ENCODE measurements around the gene HERC2. TPM values are rescaled to one million over a fixed set of nuclear protein-coding genes. Genes with fewer than 3 reads are reported as not detected.

HERC2 gene
- total and polyA plus RNA-seq, 2 of the 8 experiments (the other 6 are each of a cell fraction or from before 2014, with no cell fraction given) = 83.0 to 88.7 TPM

DNA sequence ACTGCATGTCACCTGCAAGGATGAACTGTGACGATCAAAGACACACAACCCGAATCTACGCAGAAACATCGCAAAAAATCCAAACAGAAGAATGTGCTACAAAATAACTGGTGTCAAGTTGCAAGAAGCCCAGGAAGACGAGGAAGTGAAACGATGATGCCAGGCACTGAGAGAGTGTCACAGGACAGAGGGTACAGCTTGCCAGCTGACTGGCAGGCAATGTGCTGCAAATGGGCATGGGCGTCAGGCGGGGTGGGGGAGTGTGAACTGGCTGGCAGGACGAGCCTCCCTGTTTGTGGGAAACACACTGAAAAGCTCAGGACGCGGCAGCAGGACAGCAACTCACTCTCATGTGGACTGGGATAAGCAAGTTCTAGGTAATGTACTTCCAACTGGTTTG, 193.9 kb downstream of the HERC2 start (continued):
- no peak for TF ChIP-seq HDAC6 (IDR thresholded peaks at IDR 0.05; ENCODE audit: low read depth, low read length)
- TF ChIP-seq POLR2AphosphoS5 (IDR thresholded peaks at IDR 0.05; ENCODE audit: low read depth, low read length) = no peak
- no peak for TF ChIP-seq CBX8 (IDR thresholded peaks at IDR 0.05; ENCODE audit: borderline replicate concordance, low read depth, low read length)
